ENCODE data around the gene SLC1A3. TPM values are rescaled to one million over a fixed set of nuclear protein-coding genes. Genes with fewer than 3 reads are reported as not detected.

Gene SLC1A3
- total RNA-seq, 4 donors from 2014 or later, result 11.3 to 26.5 (median 21.2) TPM

GRCh38 chr5:36605241-36605640 is 1.2 kb upstream of the SLC1A3 start:
- no peaks in the 10 kb centered on the region for H3K9me3 ChIP-seq
- H3K27ac ChIP-seq (replicated peaks in 1 of 4), result no peak overlapping the region
- H3K4me3 ChIP-seq, result no peak overlapping the region
- H3K27me3 ChIP-seq, result no peaks in the 10 kb centered on the region
- no peak for DNase-seq (ENCODE audit: extremely low spot score)
- intact Hi-C loops (cut with DNase I), result loop anchor here (10.0 kb wide), 1 partner anchor 180 kb away; no protein-coding TSS in a partner anchor
- H3K36me3 ChIP-seq, result no peaks in the 10 kb centered on the region
- peaks cover 0 to 38% (median 27%) of the 10 kb centered on the region in 4 donors for H3K4me1 ChIP-seq
- TF ChIP-seq EP300 (IDR thresholded peaks at IDR 0.05) (no peak), POLR2A (IDR thresholded peaks at IDR 0.05; ENCODE audit: low read depth) (no peak), CTCF (IDR thresholded peaks at IDR 0.05) (no peak), POLR2AphosphoS5 (IDR thresholded peaks at IDR 0.05) (no peak)

DNA sequence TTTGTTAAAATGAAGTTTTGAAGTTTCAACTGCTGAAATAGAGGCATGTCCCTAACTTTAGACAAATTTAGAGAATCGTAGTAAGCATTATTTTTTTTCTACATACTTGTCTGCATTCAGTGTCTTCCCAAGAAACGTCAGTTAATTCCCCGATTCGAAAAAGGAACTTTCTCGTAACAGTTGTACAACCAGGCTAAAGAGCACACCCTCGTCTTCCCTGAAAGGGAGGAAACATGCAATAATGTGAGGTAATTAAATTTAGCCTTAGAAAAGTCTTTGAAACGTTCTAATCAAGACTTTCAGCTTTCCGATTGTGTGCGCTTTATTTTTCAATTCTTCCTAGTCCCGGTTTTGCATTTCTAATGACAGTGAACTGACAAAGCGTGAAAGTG is 374 bp upstream of the SLC1A3 start:
- peak overlapping the region; percentile 57 to 71 (median 62) for H3K27ac ChIP-seq (replicated peaks in 1 of 4)
- TF ChIP-seq POLR2AphosphoS5 (IDR thresholded peaks at IDR 0.05) (no peak), CTCF (IDR thresholded peaks at IDR 0.05) (no peak), POLR2A (IDR thresholded peaks at IDR 0.05; ENCODE audit: low read depth) (no peak), EP300 (IDR thresholded peaks at IDR 0.05) (no peak)
- H3K36me3 ChIP-seq, result no peaks in the 10 kb centered on the region
- H3K9me3 ChIP-seq, result no peaks in the 10 kb centered on the region
- peaks cover 0 to 33% (median 25%) of the 10 kb centered on the region in 4 donors for H3K4me1 ChIP-seq
- no peak for DNase-seq (ENCODE audit: extremely low spot score)
- intact Hi-C loops (cut with DNase I), result loop anchor here (10.0 kb wide), 1 partner anchor 181 kb away; no protein-coding TSS in a partner anchor
- H3K4me3 ChIP-seq, result peak overlapping the region; percentile 56 to 74 (median 64)
- WGBS, result 2% methylated on average over 11 of the region's 11 CpGs
- H3K27me3 ChIP-seq, result no peaks in the 10 kb centered on the region

DNA sequence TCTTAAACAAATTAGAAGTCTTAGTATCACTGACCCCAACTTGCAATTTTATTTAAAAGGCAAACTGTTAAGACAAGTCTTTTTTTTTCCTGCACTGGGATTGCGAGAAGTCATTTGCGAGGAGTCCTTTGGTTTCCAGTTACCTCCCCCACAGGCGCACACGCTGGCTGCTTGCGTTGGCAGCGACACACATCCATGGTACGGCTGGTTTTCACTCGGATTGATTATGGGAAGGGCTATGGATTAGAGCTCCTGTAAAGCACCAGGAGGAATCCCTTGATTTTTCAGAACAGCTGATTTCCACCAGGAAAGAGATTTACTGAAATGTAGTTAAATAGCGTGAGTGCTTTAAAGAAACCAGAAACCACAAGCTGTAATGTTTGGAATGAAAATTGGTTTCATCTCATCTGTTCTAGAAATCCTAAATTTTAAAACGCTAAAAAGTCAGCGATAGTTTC is 737 bp downstream of the SLC1A3 start:
- intact Hi-C loops (cut with DNase I), result loop anchor here (10.0 kb wide), 1 partner anchor 182 kb away; no protein-coding TSS in a partner anchor
- WGBS, result 2% methylated on average over 11 of the region's 11 CpGs

GRCh38 chr5:36607838-36608783 is 1.7 kb downstream of the SLC1A3 start:
- Histone ChIP-seq H3K27ac (replicated peaks in 1 of 4) (no peak overlapping the region), H3K36me3 (peaks cover 0 to 2% (median 0%) of the 10 kb centered on the region in 4 donors), H3K4me1 (peaks cover 0 to 20% (median 15%) of the 10 kb centered on the region in 4 donors), H3K27me3 (no peaks in the 10 kb centered on the region), H3K4me3 (peak overlapping the region; percentile 56 to 74 (median 64)), H3K9me3 (no peaks in the 10 kb centered on the region)
- intact Hi-C loops (cut with DNase I), result loop anchor here (10.0 kb wide), 1 partner anchor 183 kb away; no protein-coding TSS in a partner anchor
- no peak for DNase-seq (ENCODE audit: extremely low spot score)
- no peak for TF ChIP-seq POLR2A (IDR thresholded peaks at IDR 0.05; ENCODE audit: low read depth)
- WGBS, result 83% methylated on average over 10 of the region's 10 CpGs

More for the DNA sequence above, 737 bp downstream of the SLC1A3 start:
- no peaks in the 10 kb centered on the region for H3K27me3 ChIP-seq
- TF ChIP-seq CTCF (IDR thresholded peaks at IDR 0.05) (no peak), EP300 (IDR thresholded peaks at IDR 0.05) (no peak), POLR2AphosphoS5 (IDR thresholded peaks at IDR 0.05) (no peak), POLR2A (IDR thresholded peaks at IDR 0.05; ENCODE audit: low read depth) (no peak)
- peak overlapping the region; percentile 56 to 74 (median 64) for H3K4me3 ChIP-seq
- no peaks in the 10 kb centered on the region for H3K9me3 ChIP-seq
- no peaks in the 10 kb centered on the region for H3K36me3 ChIP-seq
- peak overlapping the region; percentile 57 to 71 (median 62) for H3K27ac ChIP-seq (replicated peaks in 1 of 4)
- DNase-seq (ENCODE audit: extremely low spot score), result no peak
- H3K4me1 ChIP-seq, result peaks cover 0 to 24% (median 15%) of the 10 kb centered on the region in 4 donors

DNA sequence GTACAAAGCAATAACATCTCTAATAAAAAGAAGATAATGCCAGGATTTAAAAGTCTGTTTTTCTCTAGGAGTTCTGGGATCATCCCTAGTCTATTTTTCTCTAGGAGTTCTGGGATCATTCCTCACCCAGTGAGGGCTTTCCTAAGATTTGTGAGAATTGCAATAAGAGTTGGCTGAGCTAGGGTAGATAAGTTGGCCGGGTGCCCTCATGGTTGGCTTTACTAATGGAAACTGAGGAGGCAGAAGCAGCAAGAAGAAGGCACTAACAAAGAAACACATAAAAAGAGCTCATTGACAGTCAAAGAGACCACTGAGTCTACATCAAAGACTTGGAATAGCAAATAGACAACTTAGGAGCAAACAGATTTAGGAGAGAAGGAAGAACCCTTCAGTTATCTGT is 4.2 kb downstream of the SLC1A3 start:
- Histone ChIP-seq H3K36me3 (peaks cover 0 to 3% (median 0%) of the 10 kb centered on the region in 4 donors), H3K27ac (replicated peaks in 1 of 4) (no peak overlapping the region), H3K4me3 (no peak overlapping the region), H3K9me3 (no peaks in the 10 kb centered on the region), H3K27me3 (no peaks in the 10 kb centered on the region), H3K4me1 (peaks cover 0 to 32% (median 16%) of the 10 kb centered on the region in 4 donors)
- DNase-seq (ENCODE audit: extremely low spot score), result no peak
- TF ChIP-seq CTCF (IDR thresholded peaks at IDR 0.05) (no peak), POLR2AphosphoS5 (IDR thresholded peaks at IDR 0.05) (no peak), EP300 (IDR thresholded peaks at IDR 0.05) (no peak), POLR2A (IDR thresholded peaks at IDR 0.05; ENCODE audit: low read depth) (no peak)
- intact Hi-C loops (cut with DNase I), result no loop called here
- 95% methylated on average over 1 of the region's 1 CpG for WGBS
